Measurements from ENCODE around the gene PDZRN3. TPM values are rescaled to one million over a fixed set of nuclear protein-coding genes. Genes with fewer than 3 reads are reported as not detected.

The PDZRN3 gene
- total RNA-seq, 1 experiment from 2014 or later, result 5.9 TPM

GRCh38 chr3:73664389-73664788, 39.6 kb upstream of the PDZRN3 start:
- no peak overlapping the region for H3K27ac Mint-ChIP-seq

More at GRCh38 chr3:73664389-73664788, 39.6 kb upstream of the PDZRN3 start:
- Histone ChIP-seq H3K79me2 (ENCODE audit: insufficient read depth, low read length) (no peaks in the 10 kb centered on the region), H2BK20ac (ENCODE audit: low read depth, low read length, poor library complexity, severe bottlenecking) (no peak overlapping the region), H2BK12ac (ENCODE audit: insufficient read length, low read depth, low read length) (no peak overlapping the region), H3K79me1 (ENCODE audit: insufficient read depth, low read depth, low read length, poor library complexity, severe bottlenecking) (no peaks in the 10 kb centered on the region), H2BK5ac (ENCODE audit: insufficient read length, low read length) (no peak overlapping the region), H4K5ac (ENCODE audit: insufficient read length, low read depth, low read length) (no peak overlapping the region), H3K18ac (ENCODE audit: insufficient read length, low read depth, low read length) (no peak overlapping the region), H3K9me3 (ENCODE audit: control insufficient read depth, low read depth, low read length) (no peaks in the 10 kb centered on the region), H3T11ph (ENCODE audit: low read length) (no peak overlapping the region), H3K4me2 (ENCODE audit: insufficient read depth, insufficient read length, low read length) (no peak overlapping the region), H3K23ac (ENCODE audit: insufficient read length, low read depth, low read length) (no peak overlapping the region), H2AFZ (ENCODE audit: low read length) (no peak overlapping the region), H3K23me2 (ENCODE audit: insufficient read length, low read depth, low read length, poor library complexity, severe bottlenecking) (no peaks in the 10 kb centered on the region), H3K4me1 (ENCODE audit: insufficient read depth, low read length) (no peaks in the 10 kb centered on the region; the same call in 1 of the 2 replicates), H2AK5ac (ENCODE audit: insufficient read length, low read length) (no peak overlapping the region), H4K20me1 (ENCODE audit: control insufficient read depth, insufficient read depth, insufficient read length) (no peaks in the 10 kb centered on the region), H4K8ac (replicated peaks; ENCODE audit: insufficient read length, low read depth, low read length) (no peak overlapping the region), H3K4ac (ENCODE audit: low read depth, low read length) (no peak overlapping the region), H2BK15ac (ENCODE audit: low read depth, low read length) (no peak overlapping the region), H2BK120ac (ENCODE audit: low read depth, low read length, poor library complexity, severe bottlenecking) (no peak overlapping the region), H3K27ac (ENCODE audit: insufficient read length, low read depth, low read length) (no peak overlapping the region), H3K27me3 (ENCODE audit: insufficient read depth, low read length) (no peaks in the 10 kb centered on the region; the same call in 1 of the 2 replicates), H3K9ac (ENCODE audit: extremely low read depth, insufficient read length, low read length) (no peak overlapping the region), H3K14ac (ENCODE audit: insufficient read depth, low read length) (no peak overlapping the region), H3K56ac (ENCODE audit: insufficient read length, low read depth, low read length) (no peak overlapping the region), H4K91ac (ENCODE audit: insufficient read length, low read depth, low read length) (no peak overlapping the region)
- Mint-ChIP-seq H3K4me3 (no peak overlapping the region), H3K9me3 (no peaks in the 10 kb centered on the region), H3K27me3 (ENCODE audit: low read depth) (no peaks in the 10 kb centered on the region), H3K36me3 (ENCODE audit: insufficient read depth in 1 of 3, low read depth in 3 of 3) (no peaks in the 10 kb centered on the region), H3K4me1 (peaks cover 23 to 30% of the 10 kb centered on the region in 2 experiments)
- WGBS (ENCODE audit: extremely low coverage, insufficient read length, low lambda C conversion rate), result no CpG with 5 or more reads among the region's 4 CpGs
- no peak for TF ChIP-seq CTCF (conservative IDR thresholded peaks at IDR 0.05)
- no peak for DNase-seq

All from H9 (cell line).